Left colon (tissue), 2 donors: ENCODE results near the gene ATXN3L. TPM values are rescaled to one million over a fixed set of nuclear protein-coding genes. Genes with fewer than 3 reads are reported as not detected.
"Not testable (repeated sequence)": the region's sequence is repeated elsewhere in the genome, so short reads cannot be mapped to it uniquely, and the experiment has no call there.

ENCODE experiments used
- ATAC-seq: fragments of 200-7000 bp; cut with Tn5 transposase; one replicate; pipeline ENCODE4 v1.9.1; 2020; ENCODE audit warnings: mild to moderate bottlenecking, moderate library complexity
- DNase-seq, 2 donors: peaks; one replicate each; pipeline ENCODE4 v3.0.0-alpha.2; 2020
- intact Hi-C, 2 donors: fragments of 100-400 bp; cut with DNase I in 1 of 2; cut with micrococcal nuclease in 1 of 2; formaldehyde crosslinking; loops; one replicate each; pipeline versions ENCODE4 v1.11.2 to v1.14.0; 2022; cut with DNase I, micrococcal nuclease
- total RNA-seq, 2 donors: library from RNA; stranded (reverse); fragmentation: NEBNext Ultra II Directional; extraction: Animal tissue kit (Norgen Biotek cat#: 25700); gene quantifications; one replicate each; pipeline ENCODE4 v1.2.1, GENCODE V29; 2021
- donor health status: DM: no; HTN: no; CAD: no.
- donor health status: DM: yes; HTN: yes; CAD: no.

ATXN3L gene
- total RNA-seq, 2 donors from 2014 or later = not detected

DNA sequence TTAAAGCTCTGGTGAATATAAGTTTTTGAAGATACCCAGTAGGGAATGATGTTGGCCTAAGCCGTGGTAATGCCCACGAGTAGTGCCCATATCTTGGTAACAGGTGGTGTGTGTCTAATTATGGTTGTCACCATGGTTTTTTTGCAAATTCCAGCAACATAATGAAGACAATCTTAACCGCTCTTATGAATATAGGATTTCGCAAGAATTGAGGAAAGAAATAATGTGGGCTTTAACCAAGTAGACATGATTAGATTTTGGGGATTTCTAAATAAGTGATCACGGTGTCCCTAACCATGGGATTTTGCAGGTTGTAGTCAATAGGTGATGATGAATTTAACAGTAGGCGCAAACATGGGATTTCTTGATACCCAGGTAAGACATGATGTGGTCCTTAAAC lies 2.5 kb downstream of the ATXN3L start:
- DNase-seq (no peak), ATAC-seq (no peak)
- intact Hi-C loops = no loop called here

DNA sequence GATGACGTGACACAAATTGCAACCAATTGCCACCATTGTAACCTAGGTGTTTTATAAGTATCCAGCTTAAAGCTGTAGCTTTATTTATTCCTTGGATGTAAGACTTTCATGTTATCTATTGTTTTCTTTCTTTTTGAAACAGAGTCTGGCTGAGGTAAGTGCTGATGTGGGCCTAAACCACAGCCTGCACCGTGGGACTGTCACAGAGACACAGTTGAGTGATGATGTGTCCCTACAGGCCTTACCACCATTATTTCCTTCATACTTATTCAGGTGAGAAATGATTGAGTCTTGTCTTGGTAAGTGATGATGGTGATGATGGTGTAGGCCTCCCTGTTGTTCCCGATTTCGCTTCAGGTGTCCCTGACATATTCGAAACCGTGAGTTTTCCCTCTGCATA lies 8.3 kb downstream of the ATXN3L start:
- no peak for ATAC-seq
- intact Hi-C loops = no loop called here
- DNase-seq = no peak

DNA sequence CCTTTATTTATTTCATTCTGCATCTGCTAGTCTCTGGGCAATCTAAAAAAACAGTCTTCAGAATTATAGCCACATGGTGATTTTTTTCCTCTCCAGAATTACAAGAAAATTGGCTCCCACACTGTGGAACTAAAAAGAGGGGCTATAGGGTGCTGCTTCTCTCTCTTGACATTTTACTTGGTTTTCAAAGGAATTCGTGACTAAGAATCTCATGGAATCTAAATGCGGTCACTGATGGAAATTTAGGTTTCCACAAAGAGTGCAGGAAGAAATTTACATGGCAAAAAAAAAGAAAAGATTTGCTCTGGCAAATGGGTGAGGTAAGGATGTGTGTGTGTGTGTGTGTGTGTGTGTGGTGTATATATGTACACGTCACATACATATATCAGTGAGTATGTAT lies 10.2 kb downstream of the ATXN3L start:
- intact Hi-C loops = no loop called here
- ATAC-seq = no peak
- DNase-seq = no peak

DNA sequence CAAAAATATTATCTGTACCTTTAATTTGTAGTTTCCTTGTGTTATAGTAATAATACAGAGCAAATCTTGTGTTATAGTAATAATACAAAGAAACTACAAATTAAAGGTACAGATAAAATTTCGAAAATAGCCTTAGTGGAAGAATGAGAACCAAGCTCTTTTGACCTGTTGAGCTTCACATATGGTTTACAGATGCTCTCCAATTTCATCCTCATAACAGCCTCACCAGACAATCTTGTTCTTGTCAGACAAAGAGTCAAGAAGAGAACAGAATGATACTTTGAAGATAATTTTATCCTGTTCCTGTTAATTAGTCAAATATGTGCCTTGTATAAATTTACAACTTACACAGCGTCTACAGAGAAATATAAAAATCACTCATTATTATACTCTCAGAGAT lies 12.8 kb downstream of the ATXN3L start:
- no peak for ATAC-seq
- DNase-seq = no peak
- intact Hi-C loops = no loop called here

DNA sequence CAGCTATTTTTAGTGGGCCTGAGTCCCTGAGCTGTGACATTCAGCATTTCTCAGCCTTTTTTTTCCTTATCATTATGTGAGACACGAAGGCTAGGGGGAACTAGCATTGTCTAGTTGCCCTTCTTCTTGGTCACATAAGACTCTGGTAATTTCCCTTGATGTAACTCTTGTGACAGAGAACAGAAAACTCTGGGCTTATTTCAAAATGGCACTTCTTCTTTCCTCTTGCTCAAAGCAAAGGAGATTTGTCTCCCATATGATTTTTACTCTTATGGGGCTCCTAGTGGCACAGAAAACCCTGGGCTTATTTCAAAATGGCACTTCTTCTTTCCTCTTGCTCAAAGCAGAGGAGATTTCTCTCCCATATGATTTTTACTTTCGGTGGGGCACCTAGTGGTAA lies 14.7 kb downstream of the ATXN3L start:
- ATAC-seq (no peak), DNase-seq (no peak)
- intact Hi-C loops = no loop called here

DNA sequence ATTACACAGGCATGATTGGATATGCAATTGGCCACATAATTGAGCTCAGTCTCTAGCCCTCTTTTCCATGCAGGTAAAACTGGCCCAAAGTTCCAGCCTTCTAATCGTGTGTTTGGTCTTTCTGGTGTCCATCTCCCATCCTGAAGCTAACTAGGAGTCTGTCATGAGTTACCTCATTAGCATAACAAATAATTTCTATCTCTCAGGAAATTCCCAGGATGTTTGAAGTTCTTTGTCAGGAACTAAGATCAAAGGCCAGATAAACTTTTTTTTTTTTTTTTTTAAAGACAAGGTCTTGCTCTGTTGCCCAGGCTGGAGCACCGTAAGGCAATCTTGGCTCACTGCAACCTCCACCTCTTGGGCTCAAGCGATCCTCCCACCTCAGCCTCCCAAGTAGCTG lies 15.8 kb downstream of the ATXN3L start:
- ATAC-seq (no peak), DNase-seq (no peak)
- intact Hi-C loops = no loop called here

DNA sequence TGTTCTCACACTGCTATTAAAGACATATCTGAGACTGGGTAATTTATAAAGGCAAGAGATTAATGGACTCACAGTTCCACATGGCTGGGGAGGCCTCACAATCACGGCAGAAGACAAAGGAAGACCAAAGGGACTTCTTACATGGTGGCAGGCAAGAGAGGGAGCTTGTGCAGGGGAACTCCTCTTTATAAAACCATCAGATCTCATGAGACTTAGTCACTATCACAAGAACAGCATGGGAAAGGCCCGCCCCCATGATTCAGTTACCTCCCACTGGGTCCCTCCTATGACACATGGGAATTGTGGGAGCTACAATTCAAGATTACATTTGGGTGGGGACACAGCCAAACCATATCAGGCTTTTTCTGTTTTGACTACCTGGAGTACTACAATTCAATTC lies 16.6 kb downstream of the ATXN3L start:
- ATAC-seq, intact Hi-C loops: not testable (repeated sequence)

DNA sequence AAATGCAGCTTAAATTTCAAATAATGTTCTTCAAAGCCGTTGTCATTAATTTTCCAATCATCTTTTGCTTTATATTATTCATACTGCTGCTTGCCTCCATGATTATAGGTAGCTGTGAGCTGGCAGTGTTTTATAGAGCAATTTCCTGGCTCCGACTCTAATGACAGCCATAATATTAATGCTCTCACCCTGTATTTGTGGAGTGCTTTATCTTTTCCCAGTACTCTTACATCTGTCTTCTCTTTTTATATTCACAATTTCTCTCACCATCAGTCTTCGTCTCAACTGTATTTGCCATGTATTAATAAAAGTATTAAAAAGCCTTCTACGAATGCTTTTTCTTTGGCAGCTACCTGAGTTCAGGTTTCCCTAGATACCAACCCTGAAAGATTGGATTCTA lies 21.0 kb downstream of the ATXN3L start:
- ATAC-seq (no peak), DNase-seq (no peak)
- intact Hi-C loops = no loop called here

More for the DNA sequence above, 16.6 kb downstream of the ATXN3L start:
- not testable (repeated sequence) for DNase-seq

DNA sequence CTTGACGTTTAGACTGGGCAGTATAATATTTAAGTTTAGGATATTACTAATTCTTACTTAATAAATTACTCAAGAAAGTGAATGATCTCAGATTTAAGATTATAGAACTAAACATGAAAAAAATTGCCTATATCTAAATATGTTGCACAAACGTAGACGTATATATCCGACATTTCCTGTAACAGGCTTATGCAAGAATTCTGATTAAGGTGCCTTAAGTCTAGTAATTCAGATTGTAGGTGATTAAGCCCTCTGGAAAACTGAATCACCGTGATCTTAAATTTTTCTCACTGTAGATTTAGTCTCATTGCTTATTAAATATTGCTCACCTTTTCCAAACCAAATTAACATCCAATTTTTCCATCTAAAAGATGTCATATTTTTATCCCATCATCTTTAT lies 24.0 kb downstream of the ATXN3L start:
- DNase-seq (no peak), ATAC-seq (no peak)
- intact Hi-C loops = no loop called here

DNA sequence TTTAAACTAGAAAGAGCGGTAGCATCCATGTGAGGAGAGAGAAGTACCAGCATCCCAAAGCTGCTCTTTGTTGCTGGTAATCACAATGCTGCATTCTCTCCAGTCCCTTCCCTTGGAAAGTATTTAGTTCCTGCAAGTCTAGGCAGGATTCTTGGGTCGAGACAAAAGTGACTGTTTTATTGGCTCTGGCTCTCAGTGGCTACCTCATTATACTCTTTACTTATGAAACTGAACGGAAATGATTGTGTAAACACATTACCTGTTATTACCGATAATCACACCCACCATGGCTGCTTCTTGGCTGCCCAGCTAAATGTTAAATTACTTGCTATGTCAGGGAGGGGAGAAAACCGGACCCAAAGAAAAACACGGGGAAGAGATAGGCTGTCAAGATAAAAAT lies 26.2 kb downstream of the ATXN3L start:
- intact Hi-C loops = no loop called here
- DNase-seq (no peak), ATAC-seq (peak; percentile 70)

DNA sequence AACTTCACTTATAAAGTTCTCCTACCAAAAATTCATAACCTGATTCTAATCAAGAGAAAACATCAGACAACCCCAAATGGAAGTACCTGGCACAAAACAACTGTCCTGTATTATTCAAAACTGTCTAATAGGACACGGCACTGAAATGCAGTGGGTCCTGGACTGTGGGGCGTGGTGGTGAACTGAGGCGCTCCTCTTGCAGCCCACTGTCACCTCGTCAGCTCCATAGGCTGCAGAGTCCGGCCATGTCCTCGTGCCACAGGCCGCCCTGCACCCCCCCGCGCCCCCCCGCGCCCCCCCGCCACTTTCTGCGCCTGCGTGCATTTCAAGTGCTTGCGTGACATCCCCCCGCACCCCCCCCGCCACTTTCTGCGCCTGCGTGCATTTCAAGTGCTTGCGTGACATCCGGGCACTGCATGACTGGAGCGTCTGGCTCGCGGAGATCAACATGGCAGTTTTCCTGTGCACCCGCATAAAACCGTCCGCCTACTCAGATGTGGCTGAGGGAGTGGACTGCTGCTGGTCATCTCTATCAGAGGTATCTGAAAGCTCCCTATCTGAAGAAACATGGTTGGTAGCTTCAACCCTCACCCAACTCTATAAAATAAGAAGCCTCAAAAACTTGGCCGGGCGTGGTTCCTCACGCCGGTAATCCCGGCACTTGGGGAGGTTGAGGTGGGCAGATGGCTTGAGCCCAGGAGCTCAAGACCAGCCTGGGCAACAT lies 28.8 kb downstream of the ATXN3L start:
- intact Hi-C loops = no loop called here
- DNase-seq (no peak), ATAC-seq (no peak)

DNA sequence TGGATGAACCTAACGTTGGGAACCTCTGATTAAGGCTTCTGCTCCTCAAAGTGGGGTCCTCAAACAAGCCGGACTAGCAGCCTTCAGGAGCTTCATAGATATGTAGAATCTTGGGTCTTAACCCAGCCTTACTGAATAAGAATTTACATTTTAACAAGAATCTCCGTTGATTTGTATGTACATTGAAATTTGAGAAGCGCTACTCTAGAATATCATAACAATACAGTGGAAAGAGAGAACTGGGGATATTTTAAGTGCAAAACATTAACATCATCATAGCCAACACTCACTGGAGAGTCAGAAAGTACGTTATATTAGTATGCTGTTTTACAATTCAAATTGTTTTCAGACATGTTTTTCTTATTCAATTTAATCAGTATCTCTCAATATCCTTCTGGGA lies 31.2 kb downstream of the ATXN3L start:
- ATAC-seq = no peak
- intact Hi-C loops = no loop called here
- DNase-seq = no peak

DNA sequence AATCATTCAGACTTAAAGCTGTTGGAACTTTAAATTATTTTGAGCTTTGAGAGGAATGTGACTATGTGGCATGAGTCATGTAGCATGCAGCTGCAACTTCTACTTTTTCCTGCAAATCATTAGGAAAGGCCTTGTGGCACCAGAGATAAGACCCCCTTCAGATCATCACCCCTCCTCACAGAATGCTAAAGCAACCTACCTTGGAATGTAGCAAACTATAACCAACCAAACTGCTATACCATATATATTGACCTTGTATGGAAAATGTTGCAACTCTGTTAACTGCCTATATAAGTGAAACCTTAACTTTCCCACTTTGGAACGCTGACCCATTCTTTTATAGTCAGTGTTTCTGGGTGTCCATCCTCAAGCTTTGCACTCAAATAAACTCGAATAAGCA lies 32.0 kb downstream of the ATXN3L start:
- intact Hi-C loops = no loop called here
- DNase-seq (no peak), ATAC-seq (peak; percentile 37)

DNA sequence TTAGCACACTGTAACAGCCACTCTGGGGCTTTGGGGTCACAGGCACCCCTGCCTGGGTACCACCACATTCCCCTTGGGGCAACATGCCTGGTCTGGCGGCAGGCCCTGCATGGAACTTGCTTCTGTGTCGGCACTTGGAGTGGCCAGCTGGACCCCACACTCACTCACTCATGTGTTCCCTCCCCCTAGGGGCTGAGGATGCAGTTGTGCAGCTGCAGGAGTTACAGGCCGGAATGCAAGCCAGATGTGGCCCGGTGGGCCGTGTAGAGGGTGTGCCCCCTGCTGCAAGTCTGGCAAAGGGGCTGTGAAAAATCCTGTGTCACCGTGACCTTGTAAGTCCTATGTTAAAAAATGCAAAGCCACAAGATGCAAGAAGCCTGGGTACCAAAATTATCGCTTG lies 34.2 kb downstream of the ATXN3L start:
- intact Hi-C loops = no loop called here
- ATAC-seq (no peak), DNase-seq (no peak)

DNA sequence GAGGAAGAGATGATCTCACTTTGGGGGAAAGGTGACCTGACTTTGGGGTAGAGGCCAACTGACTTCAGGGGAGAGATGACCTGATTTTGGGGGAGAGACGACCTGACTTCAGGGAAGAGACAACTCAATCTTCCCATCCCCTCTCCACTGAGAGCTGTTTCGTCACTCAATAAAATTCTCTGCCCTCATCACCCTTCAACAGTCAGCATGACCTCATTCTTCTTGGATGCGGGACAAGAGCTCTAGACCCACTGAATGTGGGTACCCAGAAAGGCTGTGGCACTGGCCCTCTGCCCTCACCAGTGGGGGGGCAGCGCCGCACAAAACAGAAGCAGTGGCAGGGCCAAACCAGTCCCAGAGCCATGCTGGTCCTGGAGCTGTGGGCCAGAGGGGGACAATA lies 34.6 kb downstream of the ATXN3L start:
- intact Hi-C loops = no loop called here
- no peak for ATAC-seq

DNA sequence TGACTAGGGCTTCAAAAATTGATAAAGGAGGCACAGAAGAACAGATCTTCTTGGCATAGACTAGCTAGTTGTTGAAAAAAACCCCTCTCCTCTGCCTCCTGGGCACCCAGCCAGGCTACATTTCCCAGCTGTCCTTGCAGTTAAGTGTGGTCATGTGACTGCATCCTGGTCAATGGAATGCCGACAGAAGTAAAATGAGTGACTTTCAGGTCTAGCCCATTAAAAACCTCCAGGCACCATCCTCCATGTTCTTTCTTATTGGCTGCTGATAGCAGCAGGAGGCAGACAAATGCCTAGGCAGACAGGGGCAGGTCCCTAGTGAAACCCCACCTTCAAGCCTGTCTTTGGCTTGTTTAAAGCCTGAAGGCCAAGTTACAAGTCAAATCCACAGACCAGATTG lies 35.3 kb downstream of the ATXN3L start:
- no peak for DNase-seq
- intact Hi-C loops = no loop called here
- ATAC-seq = no peak

More for the DNA sequence above, 34.6 kb downstream of the ATXN3L start:
- DNase-seq = no peak

DNA sequence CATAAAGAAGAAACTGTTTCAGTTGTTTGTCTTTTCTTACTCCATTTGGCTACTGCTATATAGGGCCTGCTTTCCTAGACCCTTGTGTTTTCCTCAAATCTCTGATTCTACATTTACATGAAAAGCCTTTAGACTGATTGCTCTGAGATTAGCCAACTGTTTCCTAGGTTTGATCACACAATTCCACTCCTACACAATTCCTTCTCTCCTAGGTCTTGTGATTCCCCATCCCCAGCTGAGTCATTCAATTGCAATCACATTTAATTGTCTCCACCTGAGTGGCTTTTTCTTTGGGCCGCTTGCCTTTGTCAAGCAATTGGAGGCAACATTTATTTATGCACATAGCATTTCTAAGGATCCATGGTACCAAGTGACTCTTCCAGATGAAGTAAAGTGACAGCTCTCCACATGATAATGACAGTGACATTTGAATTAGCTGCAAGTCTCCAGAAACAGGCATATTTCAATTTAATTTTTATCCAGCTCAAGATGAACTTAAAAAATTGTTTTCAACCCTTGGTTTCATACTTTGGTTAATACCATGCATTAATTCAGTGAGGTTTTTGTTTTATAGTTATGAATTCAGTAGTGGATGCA lies 35.8 kb downstream of the ATXN3L start:
- no peak for DNase-seq
- ATAC-seq = peak; percentile 61
- intact Hi-C loops = no loop called here

DNA sequence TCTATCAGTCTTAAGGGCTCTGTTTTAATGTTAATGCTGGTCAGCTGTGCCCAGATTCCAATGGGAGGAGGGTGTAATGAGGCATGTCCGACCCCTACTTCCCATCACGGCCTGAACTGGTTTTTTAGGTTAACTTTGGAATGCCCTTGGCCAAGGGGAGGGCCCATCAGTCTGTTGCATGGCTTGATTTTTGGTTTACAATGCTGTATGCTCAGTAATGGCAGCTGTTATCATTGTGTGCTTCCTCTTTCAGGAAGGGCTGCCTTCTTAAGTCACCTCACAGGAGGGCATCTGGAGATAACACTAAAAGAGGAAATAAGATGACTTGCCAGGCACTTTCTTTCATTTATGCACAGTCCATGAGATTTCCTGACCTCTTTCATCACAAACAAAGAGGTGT lies 36.3 kb downstream of the ATXN3L start:
- ATAC-seq = peak; percentile 86

DNA sequence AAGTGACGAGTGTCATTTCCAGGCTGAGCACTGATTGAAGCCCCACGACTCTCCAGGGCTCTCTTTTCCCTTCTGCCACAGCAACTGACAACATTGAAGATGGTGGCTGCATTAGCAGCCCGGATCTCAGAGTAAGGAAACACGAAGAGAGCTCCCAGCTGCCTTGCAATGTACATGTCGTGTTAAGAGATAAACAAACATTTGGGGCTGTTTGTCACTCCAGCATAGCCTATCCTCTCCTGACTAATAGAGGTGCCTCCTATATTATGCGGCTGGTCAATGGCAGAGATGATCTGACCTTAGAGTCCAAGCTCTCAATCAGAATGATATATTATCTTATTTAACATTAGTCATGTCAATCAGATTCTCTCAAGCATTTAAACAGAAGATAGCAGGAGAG lies 38.6 kb downstream of the ATXN3L start:
- DNase-seq = no peak
- intact Hi-C loops = no loop called here
- no peak for ATAC-seq

More for the DNA sequence above, 36.3 kb downstream of the ATXN3L start:
- intact Hi-C loops = no loop called here
- no peak for DNase-seq

DNA sequence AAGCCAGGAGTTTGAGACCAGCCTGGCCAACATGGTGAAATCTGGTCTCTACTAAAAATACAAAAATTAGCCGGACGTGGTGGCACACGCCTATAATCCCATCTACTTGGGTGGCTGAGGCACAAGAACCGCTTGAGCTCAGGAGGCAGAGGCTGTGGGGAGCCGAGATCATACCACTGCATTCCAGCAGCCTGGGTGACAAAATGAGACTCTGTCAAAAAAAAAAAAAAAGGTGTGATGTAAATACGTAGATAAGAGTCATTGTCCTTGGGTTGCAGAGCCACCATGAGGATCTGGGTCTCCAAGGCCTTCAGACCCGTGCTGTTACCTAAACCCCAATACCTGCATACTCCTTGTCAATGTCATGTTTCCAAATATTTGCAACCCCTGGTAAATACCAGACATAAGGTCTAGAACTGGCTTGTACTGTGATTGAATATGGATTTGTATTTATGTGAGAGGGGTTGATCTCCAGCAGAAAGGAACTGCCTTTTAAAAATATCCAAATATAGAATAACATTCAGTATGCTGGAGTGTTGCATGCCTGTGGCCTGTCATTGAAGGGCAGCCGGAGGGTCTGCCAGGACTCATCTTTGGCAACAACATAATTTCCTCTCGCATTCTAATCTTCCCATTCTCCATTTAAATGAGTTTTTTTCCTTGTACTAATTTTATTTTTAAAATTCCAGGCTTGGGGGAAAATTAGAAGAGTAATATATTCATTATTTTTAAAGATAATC lies 40.4 kb downstream of the ATXN3L start:
- ATAC-seq (no peak), DNase-seq (no peak)
- intact Hi-C loops = no loop called here
